Stimulated activated CD8-positive, alpha-beta memory T cell treated with anti-CD3 and anti-CD28 coated beads, Interleukin-12 subunit alpha, Interleukin-12 subunit beta, amount 100 ng/mL, for 1 hour (primary cell): ENCODE results near the gene SOX30.

ENCODE experiments used
- DNase-seq: peaks from one replicate; pipeline ENCODE4 v3.0.0-alpha.2; 2020; ENCODE audit warnings: low read depth

The SOX30 gene

DNA sequence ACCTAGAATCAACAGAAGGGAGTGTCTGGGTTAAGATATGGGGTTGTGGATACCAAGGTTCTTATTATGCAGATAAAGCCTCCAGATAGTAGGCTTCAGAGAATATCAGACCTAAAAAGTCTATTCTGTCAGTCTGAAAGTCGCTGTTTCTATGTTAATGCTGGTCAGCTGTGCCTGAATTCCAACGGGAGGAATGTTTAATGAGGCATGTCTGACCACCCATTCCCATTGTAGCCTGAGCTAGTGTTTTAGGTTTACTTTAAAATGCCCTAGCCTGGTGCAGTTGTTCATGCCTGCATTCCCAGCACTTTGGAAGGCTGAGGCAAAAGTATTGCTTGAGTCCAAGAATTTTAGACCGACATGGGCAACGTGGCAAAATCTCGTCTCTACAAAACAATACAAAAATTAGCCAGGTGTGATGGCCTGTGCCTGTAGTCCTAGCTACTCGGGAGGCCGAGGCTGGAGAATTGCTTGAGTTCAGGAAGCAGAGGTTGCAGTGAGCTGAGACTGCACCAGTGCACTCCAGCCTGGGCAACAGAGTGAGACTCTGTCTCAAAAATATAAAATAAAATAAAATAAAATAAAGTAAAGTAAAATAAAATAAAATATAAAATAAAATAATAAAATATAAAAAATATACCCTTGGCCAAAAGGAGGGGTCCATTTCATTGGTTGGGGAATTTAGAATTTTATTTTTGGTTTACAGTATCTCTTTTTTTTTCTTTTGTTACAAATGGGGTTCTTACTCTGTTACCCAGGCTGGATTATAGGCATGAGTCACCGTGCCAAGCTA lies 7.8 kb upstream of the SOX30 start:
- DNase-seq: no peak

GRCh38 chr5:157658893-157659292 lies 6.7 kb upstream of the SOX30 start:
- DNase-seq: no peak

DNA sequence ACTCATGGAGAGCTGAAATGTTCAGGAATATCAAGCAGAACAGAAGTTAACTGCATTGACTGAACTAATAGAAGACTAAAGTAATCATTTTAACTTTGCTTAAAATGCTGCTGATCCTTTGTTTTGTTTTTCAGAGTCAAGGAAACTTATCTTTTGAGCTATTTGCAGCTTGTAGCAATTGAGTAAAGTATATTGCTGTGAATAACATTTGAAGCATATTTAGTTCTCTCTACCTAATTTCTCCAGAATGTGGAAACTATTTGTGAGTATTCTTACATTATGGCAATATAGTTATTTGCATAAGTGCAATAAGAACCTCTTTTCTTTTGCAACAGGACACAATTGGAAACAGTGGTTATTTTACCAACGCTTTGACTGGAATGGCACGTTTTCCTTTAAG lies 5.3 kb upstream of the SOX30 start:
- no peak for DNase-seq

GRCh38 chr5:157651623-157652376 lies 438 bp downstream of the SOX30 start:
- peak; percentile 61 for DNase-seq

GRCh38 chr5:157650991-157651611 lies 1.1 kb downstream of the SOX30 start:
- DNase-seq: no peak

- no peak for DNase-seq
These were observed 3.1 kb downstream of the SOX30 start for GRCh38 chr5:157649101-157649500.

DNA sequence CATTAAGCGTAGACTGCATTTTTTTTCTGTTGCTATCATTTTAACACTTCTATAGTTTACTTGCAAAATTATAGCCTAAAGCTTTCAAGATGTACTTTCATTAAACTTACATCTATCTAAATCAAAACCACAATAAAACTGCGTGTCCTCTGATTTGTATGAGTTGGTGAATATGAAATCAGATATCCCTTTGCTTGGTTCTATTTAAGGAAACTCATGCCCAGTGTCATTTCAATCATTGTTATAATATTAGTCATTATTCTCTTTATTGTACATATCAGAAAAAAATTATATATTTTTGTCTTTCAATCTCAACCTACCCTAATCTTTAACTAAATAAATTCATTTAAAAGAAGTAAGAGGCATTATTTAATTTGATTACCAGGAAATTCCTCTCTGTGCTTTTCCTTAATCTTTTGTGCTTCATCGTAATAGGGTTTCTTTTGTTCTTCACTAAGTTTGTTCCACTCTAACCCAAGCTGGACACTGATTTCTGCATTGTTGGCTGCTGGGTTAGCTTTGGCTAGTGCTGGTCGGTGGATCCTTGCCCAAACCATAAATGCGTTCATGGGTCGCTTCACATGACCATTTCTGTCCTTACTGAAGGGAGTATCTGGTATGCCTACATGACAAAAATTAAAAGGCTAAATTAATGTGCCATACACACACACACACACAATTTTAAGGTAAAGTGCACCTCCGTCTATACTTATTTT lies 3.8 kb downstream of the SOX30 start:
- DNase-seq: no peak

GRCh38 chr5:157640406-157641066 lies 11.7 kb downstream of the SOX30 start:
- DNase-seq: no peak

GRCh38 chr5:157630341-157630740 lies 21.9 kb downstream of the SOX30 start:
- DNase-seq: no peak

- DNase-seq: no peak
These were observed 25.4 kb downstream of the SOX30 start for GRCh38 chr5:157626831-157627230.

DNA sequence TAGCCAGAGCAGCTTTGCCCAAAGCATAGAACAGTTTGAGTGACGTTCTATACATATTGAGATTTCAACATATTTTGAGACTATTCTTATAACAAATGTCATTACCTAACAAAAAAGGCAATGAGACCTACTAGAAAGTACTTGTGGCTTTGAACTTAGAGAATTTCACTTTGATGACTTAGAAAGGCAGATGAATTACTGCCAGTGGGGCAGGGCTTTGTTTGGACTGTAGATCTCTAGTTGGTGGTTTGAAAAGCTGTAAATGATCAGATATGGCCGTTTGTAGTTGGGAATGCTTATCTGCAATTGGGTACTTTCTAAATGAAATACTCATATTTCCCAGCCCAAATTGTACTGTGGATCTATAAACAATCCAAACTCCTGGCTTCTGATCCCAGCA lies 28.1 kb downstream of the SOX30 start:
- no peak for DNase-seq

DNA sequence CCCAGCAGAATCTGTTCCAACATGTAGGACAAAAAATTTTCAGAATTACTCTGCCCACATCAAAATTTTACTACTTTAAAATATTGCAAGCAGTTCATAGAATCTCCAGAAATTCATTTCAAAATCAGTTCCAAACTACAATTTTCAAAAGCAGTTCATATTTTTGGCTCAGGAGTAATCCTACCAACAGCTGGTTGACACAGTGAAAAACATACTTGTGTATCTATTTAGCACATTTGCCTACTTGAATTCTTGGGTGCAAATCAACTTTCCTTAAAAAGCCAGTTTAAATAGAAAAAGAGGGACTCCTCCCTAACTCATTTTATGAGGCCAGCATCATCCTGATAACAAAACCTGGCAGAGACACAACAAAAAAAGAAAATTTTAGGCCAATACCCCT lies 31.5 kb downstream of the SOX30 start:
- DNase-seq: no peak

DNA sequence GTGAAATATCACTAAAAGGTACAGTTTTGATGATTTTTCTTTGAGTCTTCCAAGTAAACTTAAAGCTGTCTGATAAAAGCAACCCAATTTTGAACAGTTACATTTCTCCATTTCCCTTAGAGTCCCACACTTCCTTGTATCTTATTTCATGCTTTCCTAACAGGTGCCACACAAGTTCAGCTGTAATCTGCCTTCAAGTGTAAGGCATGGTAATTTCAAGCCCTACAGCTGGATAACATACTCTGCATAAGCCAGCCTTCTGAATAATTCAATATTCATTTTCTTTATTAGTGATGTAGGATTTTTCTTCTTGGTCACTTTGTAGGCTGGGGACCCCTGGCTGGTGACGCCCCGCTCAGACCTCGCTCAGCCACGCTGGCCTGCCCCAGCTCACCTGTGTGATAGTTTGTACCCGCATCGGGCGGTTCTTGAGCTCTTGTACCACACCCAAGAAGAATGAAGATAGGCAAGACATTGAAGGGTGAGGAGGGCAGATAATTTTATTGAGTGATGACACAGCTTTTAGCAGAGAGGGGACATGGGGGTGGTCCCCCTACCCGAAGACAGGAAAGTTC lies 34.0 kb downstream of the SOX30 start:
- no peak for DNase-seq

- no peak for DNase-seq
These were observed 35.5 kb downstream of the SOX30 start for GRCh38 chr5:157616785-157617184.

GRCh38 chr5:157613385-157614245 lies 38.6 kb downstream of the SOX30 start:
- no peak for DNase-seq

DNA sequence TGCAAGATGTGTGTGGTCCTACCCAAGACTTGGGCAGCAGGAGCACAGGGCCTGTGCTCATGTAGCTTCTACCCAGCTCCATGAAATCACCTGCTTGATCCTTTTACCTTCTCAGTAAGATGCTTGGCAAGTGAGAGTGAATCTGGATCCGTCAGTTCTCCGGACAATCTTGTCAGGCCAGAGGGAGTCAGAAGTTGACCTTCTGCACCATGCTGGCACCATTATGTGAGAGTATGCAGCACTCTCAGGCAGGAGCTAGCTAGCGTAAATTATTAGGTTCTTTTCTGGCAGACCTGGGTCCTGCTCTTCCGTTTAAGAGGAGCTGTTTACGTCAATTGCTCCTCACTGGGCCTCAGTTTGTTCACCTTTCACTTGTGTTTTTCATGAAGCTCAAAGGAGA lies 39.7 kb downstream of the SOX30 start:
- no peak for DNase-seq

- no peak for DNase-seq
These were observed 40.4 kb downstream of the SOX30 start for GRCh38 chr5:157611571-157612476.

DNA sequence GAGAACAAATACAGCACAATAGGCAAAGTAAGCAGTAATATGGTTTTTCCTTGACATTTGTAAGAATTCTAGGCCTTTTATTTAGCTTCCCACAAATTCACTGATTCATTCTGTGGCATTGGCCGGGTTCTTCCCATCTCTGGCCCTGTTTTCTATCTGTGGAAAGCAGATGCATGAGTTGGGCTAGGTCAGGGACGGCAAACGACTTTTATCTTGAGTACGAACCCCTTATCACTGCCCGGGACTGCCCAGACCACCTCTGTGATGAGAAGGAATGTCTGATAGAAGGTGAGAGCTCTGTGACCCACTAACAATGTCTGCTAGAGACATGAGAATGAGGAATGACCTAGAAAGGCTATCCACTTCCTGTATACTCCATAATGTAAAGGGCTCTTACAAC lies 41.2 kb downstream of the SOX30 start:
- no peak for DNase-seq

DNA sequence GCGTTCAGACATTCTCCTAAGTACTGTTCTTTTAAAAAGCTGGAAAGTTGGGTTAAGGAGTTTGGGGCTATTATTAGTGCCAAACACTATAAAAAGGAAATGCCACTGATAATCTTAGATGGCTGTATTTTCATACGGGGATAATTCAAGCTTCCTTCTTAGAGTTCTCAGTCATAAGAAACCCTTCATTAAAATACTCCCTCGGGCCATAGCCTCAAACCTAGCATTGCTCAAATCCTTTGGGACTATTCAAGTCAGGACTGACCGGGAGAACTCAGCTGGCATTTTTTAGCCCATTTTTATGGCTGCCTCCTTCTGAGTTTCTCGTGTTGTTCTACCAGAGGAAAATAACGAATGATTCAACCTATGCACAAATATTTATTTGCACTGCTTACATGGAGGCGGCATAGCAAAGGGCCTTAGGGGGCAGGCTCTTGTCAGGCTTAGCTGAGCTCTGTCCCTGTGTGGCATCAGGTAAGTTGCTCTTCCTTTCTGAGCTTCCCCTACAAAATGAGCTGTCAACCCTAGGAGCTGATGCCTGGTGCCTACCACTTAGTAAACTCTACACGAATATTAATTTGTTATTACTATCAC lies 43.2 kb downstream of the SOX30 start:
- no peak for DNase-seq
